ENCODE results near the gene DHCR7. TPM values are rescaled to one million over a fixed set of nuclear protein-coding genes. Genes with fewer than 3 reads are reported as not detected.

Gene DHCR7
- total RNA-seq, 6 donors from 2014 or later, result 5.2 to 96.1 (median 66.4) TPM

GRCh38 chr11:71452199-71453036 is 4.2 kb upstream of the DHCR7 start:
- Histone ChIP-seq H3K36me3 (peaks cover 10 to 25% (median 21%) of the 10 kb centered on the region in 4 donors), H3K27me3 (no peaks in the 10 kb centered on the region), H3K9me3 (no peaks in the 10 kb centered on the region), H3K4me3 (peak overlapping the region; percentile 56 to 95 (median 77)), H3K4me1 (peaks cover 35 to 49% (median 45%) of the 10 kb centered on the region in 4 donors), H3K27ac (peak overlapping the region; percentile 82 to 93 (median 90))
- no peak for ATAC-seq (ENCODE audit: low FRiP score in 2 of 2)
- 3 to 6% methylated on average over 20 to 33 of the region's 40 CpGs for WGBS, 2 donors
- peak in 1 of 2 donors; percentile 66 for DNase-seq
- TF ChIP-seq POLR2AphosphoS5 (IDR thresholded peaks at IDR 0.05) (peak; percentile 32 to 74), EP300 (IDR thresholded peaks at IDR 0.05) (no peak), POLR2A (IDR thresholded peaks at IDR 0.05) (no peak)

DNA sequence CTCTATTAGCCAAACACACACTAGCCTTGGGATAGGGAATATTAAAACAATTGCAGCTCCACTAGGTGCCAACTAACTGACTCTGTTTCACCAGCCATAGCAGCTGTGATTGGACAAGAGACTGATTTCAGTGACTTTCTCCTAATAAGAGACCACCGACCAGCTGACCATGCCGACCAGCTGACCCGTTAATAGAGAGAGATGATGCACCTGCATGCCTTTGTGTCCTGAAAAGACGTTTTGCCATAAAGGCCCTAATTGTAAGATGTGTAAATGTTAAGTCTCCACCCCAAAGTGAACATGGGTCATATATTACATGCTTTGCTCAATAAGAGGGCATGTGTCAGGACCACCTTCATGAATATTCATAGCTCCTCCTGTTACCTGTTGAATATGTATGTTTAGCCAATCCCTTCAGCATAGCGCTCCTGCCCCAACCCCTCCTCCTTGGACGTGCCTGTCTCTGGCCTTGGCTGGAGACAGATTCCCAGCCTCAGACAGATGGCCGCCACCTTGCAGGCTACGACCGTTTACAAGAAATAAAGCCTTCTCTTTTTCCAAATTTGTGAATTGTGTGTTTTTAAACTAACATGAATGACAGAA is 3.5 kb upstream of the DHCR7 start:
- Histone ChIP-seq H3K9me3 (no peaks in the 10 kb centered on the region), H3K4me1 (peaks cover 39 to 55% (median 47%) of the 10 kb centered on the region in 4 donors), H3K4me3 (peak overlapping the region in 3 of 4 donors; percentile 76 to 95 (median 78)), H3K36me3 (peaks cover 10 to 18% (median 15%) of the 10 kb centered on the region in 4 donors), H3K27me3 (no peaks in the 10 kb centered on the region), H3K27ac (peak overlapping the region; percentile 82 to 93 (median 90))
- TF ChIP-seq EP300 (IDR thresholded peaks at IDR 0.05), result no peak
- 51 to 58% methylated on average over 8 to 9 of the region's 9 CpGs for WGBS, 2 donors
- DNase-seq (peak in 1 of 2 donors; percentile 50), ATAC-seq (ENCODE audit: low FRiP score in 2 of 2) (no peak)

DNA sequence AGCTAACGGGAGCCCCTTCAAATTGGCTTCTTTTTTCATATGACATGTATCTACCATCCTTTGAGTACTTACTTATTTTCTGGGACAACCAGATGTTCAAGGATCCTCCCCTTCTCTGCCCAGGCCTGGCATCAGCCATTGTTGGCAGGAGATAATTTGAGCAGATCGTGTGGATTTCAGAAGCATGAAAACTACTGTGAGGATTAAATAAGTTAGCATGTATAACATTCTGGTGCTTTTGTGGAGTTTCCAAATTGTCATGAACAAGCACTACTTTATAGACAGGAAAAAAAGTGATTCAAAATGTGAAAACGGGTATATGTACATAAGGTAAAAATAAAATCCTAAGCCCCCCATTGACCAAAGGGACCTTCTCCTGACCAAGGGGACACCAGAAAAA is 2.7 kb upstream of the DHCR7 start:
- TF ChIP-seq EP300 (IDR thresholded peaks at IDR 0.05), result no peak
- TF ChIP-seq, protein P1, sequence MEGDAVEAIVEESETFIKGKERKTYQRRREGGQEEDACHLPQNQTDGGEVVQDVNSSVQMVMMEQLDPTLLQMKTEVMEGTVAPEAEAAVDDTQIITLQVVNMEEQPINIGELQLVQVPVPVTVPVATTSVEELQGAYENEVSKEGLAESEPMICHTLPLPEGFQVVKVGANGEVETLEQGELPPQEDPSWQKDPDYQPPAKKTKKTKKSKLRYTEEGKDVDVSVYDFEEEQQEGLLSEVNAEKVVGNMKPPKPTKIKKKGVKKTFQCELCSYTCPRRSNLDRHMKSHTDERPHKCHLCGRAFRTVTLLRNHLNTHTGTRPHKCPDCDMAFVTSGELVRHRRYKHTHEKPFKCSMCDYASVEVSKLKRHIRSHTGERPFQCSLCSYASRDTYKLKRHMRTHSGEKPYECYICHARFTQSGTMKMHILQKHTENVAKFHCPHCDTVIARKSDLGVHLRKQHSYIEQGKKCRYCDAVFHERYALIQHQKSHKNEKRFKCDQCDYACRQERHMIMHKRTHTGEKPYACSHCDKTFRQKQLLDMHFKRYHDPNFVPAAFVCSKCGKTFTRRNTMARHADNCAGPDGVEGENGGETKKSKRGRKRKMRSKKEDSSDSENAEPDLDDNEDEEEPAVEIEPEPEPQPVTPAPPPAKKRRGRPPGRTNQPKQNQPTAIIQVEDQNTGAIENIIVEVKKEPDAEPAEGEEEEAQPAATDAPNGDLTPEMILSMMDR (IDR thresholded peaks at IDR 0.05), result no peak
- Histone ChIP-seq H3K36me3 (peaks cover 4 to 10% (median 8%) of the 10 kb centered on the region in 4 donors), H3K9me3 (no peaks in the 10 kb centered on the region), H3K4me3 (no peak overlapping the region), H3K4me1 (peaks cover 39 to 58% (median 47%) of the 10 kb centered on the region in 4 donors), H3K27ac (peak overlapping the region in 1 of 4 donors; percentile 90), H3K27me3 (no peaks in the 10 kb centered on the region)
- 89 to 91% methylated on average over 3 of the region's 3 CpGs for WGBS, 2 donors
- DNase-seq (no peak), ATAC-seq (ENCODE audit: low FRiP score in 2 of 2) (no peak)

GRCh38 chr11:71450507-71450906 is 2.3 kb upstream of the DHCR7 start:
- peaks cover 39 to 58% (median 47%) of the 10 kb centered on the region in 4 donors for H3K4me1 ChIP-seq
- H3K9me3 ChIP-seq, result no peaks in the 10 kb centered on the region
- ATAC-seq (ENCODE audit: low FRiP score in 2 of 2), result no peak
- no peaks in the 10 kb centered on the region for H3K27me3 ChIP-seq
- WGBS, 2 donors, result 64 to 72% methylated on average over 2 of the region's 2 CpGs
- H3K36me3 ChIP-seq, result peaks cover 0 to 6% (median 4%) of the 10 kb centered on the region in 4 donors
- no peak for DNase-seq
- H3K27ac ChIP-seq, result peak overlapping the region in 1 of 4 donors; percentile 90
- H3K4me3 ChIP-seq, result no peak overlapping the region
- TF ChIP-seq EP300 (IDR thresholded peaks at IDR 0.05), result no peak
- TF ChIP-seq POLR2A (IDR thresholded peaks at IDR 0.05), result no peak
- no peak for TF ChIP-seq POLR2AphosphoS5 (IDR thresholded peaks at IDR 0.05)
- TF ChIP-seq, protein P1 (IDR thresholded peaks at IDR 0.05), result no peak

DNA sequence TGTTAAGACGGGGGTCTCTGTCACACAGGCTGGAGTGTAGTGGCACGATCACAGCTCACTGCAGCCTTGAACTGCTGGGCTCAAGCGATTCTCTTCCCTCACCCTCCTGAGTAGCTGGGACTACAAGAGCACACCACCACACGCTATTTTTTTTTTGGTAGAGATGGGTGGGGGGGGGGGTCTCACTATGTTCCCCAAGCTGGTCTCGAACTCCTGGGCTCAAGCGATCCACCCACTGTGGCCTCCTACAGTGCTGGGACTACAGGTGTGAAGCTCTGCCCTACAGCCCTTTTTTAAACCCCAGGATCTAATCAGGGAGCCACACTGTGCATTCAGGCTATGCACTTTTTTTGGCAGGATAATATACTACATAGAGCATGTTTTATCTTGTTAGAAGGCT is 1.4 kb upstream of the DHCR7 start:
- WGBS, 2 donors, result 47 to 57% methylated on average over 6 of the region's 6 CpGs
- Histone ChIP-seq H3K27me3 (no peaks in the 10 kb centered on the region), H3K9me3 (no peaks in the 10 kb centered on the region), H3K4me3 (peak overlapping the region in 3 of 4 donors; percentile 59 to 86 (median 64)), H3K4me1 (peaks cover 39 to 52% (median 43%) of the 10 kb centered on the region in 4 donors), H3K36me3 (peaks cover 0 to 8% (median 2%) of the 10 kb centered on the region in 4 donors), H3K27ac (peak overlapping the region in 3 of 4 donors; percentile 67 to 91 (median 87))
- DNase-seq (no peak), ATAC-seq (ENCODE audit: low FRiP score in 2 of 2) (no peak)
- TF ChIP-seq, protein P1 (IDR thresholded peaks at IDR 0.05), result no peak
- TF ChIP-seq POLR2A (IDR thresholded peaks at IDR 0.05) (no peak), POLR2AphosphoS5 (IDR thresholded peaks at IDR 0.05) (no peak), EP300 (IDR thresholded peaks at IDR 0.05) (no peak)

Data from upper lobe of left lung (tissue), 6 donors.